H1 (cell line): Measurements from ENCODE around the gene ENO2. TPM values are rescaled to one million over a fixed set of nuclear protein-coding genes. Genes with fewer than 3 reads are reported as not detected.

Source experiments
- CBX5 ChIP-seq: fragments of 300-800, 300-1000 bp; sonication (generic); IDR thresholded peaks from 2 replicates; pipeline ENCODE4 v1.7.1; 2016; ENCODE audit warnings: antibody characterized with exemption, low read length, low read depth
- CHD7 ChIP-seq: fragments of 300-600 bp; sonication (generic); IDR thresholded peaks from 2 replicates; pipeline ENCODE4 v1.7.1; 2012; ENCODE audit warnings: low read length, moderate library complexity, mild to moderate bottlenecking, inconsistent platforms; ENCODE audit not compliant: insufficient replicate concordance
- CTBP2 ChIP-seq: IDR thresholded peaks from 2 replicates; pipeline ENCODE4 v1.7.0; 2011; ENCODE audit warnings: borderline replicate concordance, mild to moderate bottlenecking, moderate library complexity, mixed read lengths, low read length; ENCODE audit not compliant: insufficient read depth, insufficient read length
- polyA plus RNA-seq, 7 experiments: library from polyadenylated mRNA; depleted of rRNA in 3 of 7; stranded (reverse) in 5 of 7; unstranded in 2 of 7; fragments of >200 nt in 5 of 7; fragments of 200-250 nt in 2 of 7; gene quantifications; 1 replicate in 5 of 7; 2 replicates in 1 of 7; 4 replicates in 1 of 7; pipeline versions ENCODE4 v1.2.1 to v1.2.3, GENCODE V29; 2011 to 2013; ENCODE audit warnings: missing spikeins in 2 of 7, mixed read lengths in 2 of 7
- total RNA-seq: library from RNA; stranded (reverse); fragmentation: NEBNext Ultra II Directional; extraction: Animal tissue kit (Norgen Biotek cat#: 25700); gene quantifications from 2 replicates; pipeline ENCODE4 v1.2.1, GENCODE V29; 2021

The ENO2 gene
- total and polyA plus RNA-seq, 2 of the 8 experiments (the other 6 are each of a cell fraction or from before 2014, with no cell fraction given): 92.4 to 102 TPM

GRCh38 chr12:6883252-6883651, 31.1 kb upstream of the ENO2 start (continued):
- TF ChIP-seq CHD7 (no peak), CBX5 (no peak), CTBP2 (no peak)
